Kidney (tissue), 14 donors: Measurements from ENCODE around the gene DYDC1. TPM values are rescaled to one million over a fixed set of nuclear protein-coding genes. Genes with fewer than 3 reads are reported as not detected.

Source experiments
- DNase-seq, 5 donors: peaks; one replicate each; pipeline ENCODE4 v3.0.0-alpha.2; 2013 to 2020
- FAIRE-seq: peaks from 2 replicates; lab custom pipeline; 2012; peaks lifted over from hg19 to GRCh38; lab: Jason Lieb, UNC
- H3K27ac ChIP-seq, 2 donors: one replicate each; pipeline ENCODE4 v1.7.0; 2013; ENCODE audit warnings: low read depth in 2 of 2, low read length in 2 of 2, inconsistent platforms in 1 of 2
- H3K27me3 ChIP-seq: one replicate; pipeline ENCODE4 v1.7.1; 2013; ENCODE audit warnings: low read length, inconsistent platforms; ENCODE audit not compliant: control insufficient read depth, insufficient read depth
- H3K36me3 ChIP-seq, 3 donors: one replicate each; pipeline versions ENCODE4 v1.7.0 to v1.7.1; 2013; ENCODE audit warnings: low read length in 3 of 3, control low read depth in 1 of 3, inconsistent platforms in 1 of 3; ENCODE audit not compliant: insufficient read depth in 3 of 3, control insufficient read depth in 2 of 3
- H3K4me1 ChIP-seq, 3 donors: one replicate each; pipeline versions ENCODE4 v1.7.0 to v1.7.1; 2013; ENCODE audit warnings: low read length in 3 of 3, inconsistent platforms in 1 of 3, low read depth in 1 of 3; ENCODE audit not compliant: control insufficient read depth in 2 of 3, insufficient read depth in 2 of 3
- H3K4me3 ChIP-seq, 3 donors: one replicate each; pipeline versions ENCODE4 v1.7.0 to v1.8.1; 2013; ENCODE audit warnings: low read length in 3 of 3, control low read depth in 1 of 3, inconsistent platforms in 1 of 3
- H3K9ac ChIP-seq, 3 donors: one replicate each; pipeline versions ENCODE4 v1.7.0 to v1.7.1; 2013; ENCODE audit warnings: low read length in 3 of 3, control low read depth in 1 of 3, inconsistent platforms in 1 of 3
- H3K9me3 ChIP-seq, 3 donors: one replicate each; pipeline versions ENCODE4 v1.7.0 to v1.7.1; 2013; ENCODE audit warnings: low read length in 3 of 3, control low read depth in 1 of 3, inconsistent platforms in 1 of 3; ENCODE audit not compliant: control insufficient read depth in 2 of 3, insufficient read depth in 1 of 3
- intact Hi-C: fragments of 100-400 bp; cut with DNase I; formaldehyde crosslinking; loops from one replicate; pipeline ENCODE4 v1.11.1; 2022
- polyA plus RNA-seq: library from polyadenylated mRNA; stranded (reverse); fragments of 350-450 nt; fragmentation: Illumina TruSeq; extraction: RNeasy Lipid Tissue Mini Kit (QIAGEN cat#74804); gene quantifications from one replicate; pipeline ENCODE4 v1.2.3, GENCODE V29; 2014; ENCODE audit warnings: low read depth, low replicate concordance; ENCODE audit not compliant: insufficient read depth
- total RNA-seq: library from RNA; stranded (reverse); fragmentation: NEBNext Ultra II Directional; extraction: Animal tissue kit (Norgen Biotek cat#: 25700); gene quantifications from one replicate; pipeline ENCODE4 v1.2.1, GENCODE V29; 2021
- TF ChIP-seq, protein P1 (sequence below): IDR thresholded peaks from 3 replicates; pipeline ENCODE4 v1.5.1; 2012; ENCODE audit warnings: mild to moderate bottlenecking, moderate library complexity, borderline replicate concordance; ENCODE audit not compliant: insufficient read depth; ENCODE audit errors: extremely low read depth
- donor health status: control.
- donor health status: control.
- donor health status: control.
- donor health status: control.
- donor health status: control.
- donor health status: DM: yes; HTN: yes; CAD: no.
- donor health status: Normal renal cell carcinoma (clear cell type).

Gene DYDC1
- total and polyA plus RNA-seq, 2 donors from 2014 or later = not detected

- DNase-seq = no peak
- H3K9ac ChIP-seq = no peak overlapping the region
- TF ChIP-seq, protein P1, sequence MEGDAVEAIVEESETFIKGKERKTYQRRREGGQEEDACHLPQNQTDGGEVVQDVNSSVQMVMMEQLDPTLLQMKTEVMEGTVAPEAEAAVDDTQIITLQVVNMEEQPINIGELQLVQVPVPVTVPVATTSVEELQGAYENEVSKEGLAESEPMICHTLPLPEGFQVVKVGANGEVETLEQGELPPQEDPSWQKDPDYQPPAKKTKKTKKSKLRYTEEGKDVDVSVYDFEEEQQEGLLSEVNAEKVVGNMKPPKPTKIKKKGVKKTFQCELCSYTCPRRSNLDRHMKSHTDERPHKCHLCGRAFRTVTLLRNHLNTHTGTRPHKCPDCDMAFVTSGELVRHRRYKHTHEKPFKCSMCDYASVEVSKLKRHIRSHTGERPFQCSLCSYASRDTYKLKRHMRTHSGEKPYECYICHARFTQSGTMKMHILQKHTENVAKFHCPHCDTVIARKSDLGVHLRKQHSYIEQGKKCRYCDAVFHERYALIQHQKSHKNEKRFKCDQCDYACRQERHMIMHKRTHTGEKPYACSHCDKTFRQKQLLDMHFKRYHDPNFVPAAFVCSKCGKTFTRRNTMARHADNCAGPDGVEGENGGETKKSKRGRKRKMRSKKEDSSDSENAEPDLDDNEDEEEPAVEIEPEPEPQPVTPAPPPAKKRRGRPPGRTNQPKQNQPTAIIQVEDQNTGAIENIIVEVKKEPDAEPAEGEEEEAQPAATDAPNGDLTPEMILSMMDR = no peak
- no peak overlapping the region for H3K27ac ChIP-seq
- H3K36me3 ChIP-seq = no peaks in the 10 kb centered on the region
- H3K9me3 ChIP-seq = no peaks in the 10 kb centered on the region
- H3K4me3 ChIP-seq = no peak overlapping the region
- intact Hi-C loops = no loop called here
- no peak for FAIRE-seq
- no peaks in the 10 kb centered on the region for H3K27me3 ChIP-seq
- peaks cover 0 to 4% (median 0%) of the 10 kb centered on the region in 3 donors for H3K4me1 ChIP-seq
Observed at GRCh38 chr10:80357851-80358125, 1.2 kb upstream of the DYDC1 start.

DNA sequence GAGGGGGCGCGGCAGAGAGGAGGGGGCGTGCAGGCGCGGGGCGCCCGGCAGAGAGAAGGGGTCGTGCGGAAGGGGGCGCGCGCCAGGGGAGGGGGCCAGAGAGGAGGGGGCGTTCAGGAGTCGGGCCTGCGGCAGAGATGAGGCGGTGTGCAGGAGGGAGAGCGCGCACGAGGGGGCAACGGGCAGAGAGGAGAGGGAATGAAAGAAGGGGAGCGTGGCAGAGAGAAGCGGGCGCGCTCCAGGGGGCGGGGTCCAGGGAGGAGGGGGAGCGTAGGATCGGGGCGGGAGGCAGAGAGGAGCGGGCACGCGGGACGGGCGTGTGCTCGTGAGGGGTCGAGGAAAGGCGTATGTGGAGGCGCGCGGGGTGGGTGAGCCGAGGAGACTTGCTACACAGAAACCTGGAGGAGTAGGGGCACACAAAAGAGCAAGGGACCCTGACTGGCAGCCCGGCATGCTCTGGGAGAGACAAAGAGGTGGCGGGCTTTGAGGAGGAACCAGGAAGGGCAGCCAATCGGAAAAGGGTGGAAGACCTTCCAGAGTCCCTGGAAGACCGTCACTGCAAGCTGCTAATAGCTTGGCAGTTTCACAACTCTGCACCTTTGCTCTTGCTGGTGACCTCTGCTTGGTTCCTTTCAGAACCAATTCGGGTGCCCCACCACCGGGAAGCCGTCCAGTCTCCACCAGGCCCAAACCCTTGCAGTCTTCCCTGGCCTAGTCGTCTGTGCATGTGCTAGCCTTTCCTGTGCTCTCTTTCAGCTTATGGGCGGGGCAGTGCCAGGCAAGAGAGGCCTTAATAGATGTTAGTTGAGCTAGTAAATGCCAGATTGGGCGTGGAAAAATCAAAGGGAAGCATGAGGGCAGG, 665 bp upstream of the DYDC1 start:
- no peak overlapping the region for H3K9ac ChIP-seq
- no peak overlapping the region for H3K27ac ChIP-seq
- peaks cover 0 to 4% (median 0%) of the 10 kb centered on the region in 3 donors for H3K4me1 ChIP-seq
- TF ChIP-seq, protein P1 = no peak
- no peaks in the 10 kb centered on the region for H3K36me3 ChIP-seq
- peak overlapping the region; percentile 24 to 50 (median 35) for H3K4me3 ChIP-seq
- H3K9me3 ChIP-seq = no peaks in the 10 kb centered on the region
- no peaks in the 10 kb centered on the region for H3K27me3 ChIP-seq
- FAIRE-seq (no peak), DNase-seq (peak in 4 of 5 donors; percentile 81 to 89 (median 86))
- intact Hi-C loops = no loop called here

GRCh38 chr10:80351220-80351619, 5.3 kb downstream of the DYDC1 start:
- FAIRE-seq (no peak), DNase-seq (no peak)
- H3K27me3 ChIP-seq = no peaks in the 10 kb centered on the region
- TF ChIP-seq, protein P1 = no peak
- H3K9ac ChIP-seq = no peak overlapping the region
- H3K36me3 ChIP-seq = no peaks in the 10 kb centered on the region
- H3K27ac ChIP-seq = no peak overlapping the region
- no peaks in the 10 kb centered on the region for H3K9me3 ChIP-seq
- intact Hi-C loops = no loop called here
- no peaks in the 10 kb centered on the region for H3K4me1 ChIP-seq
- H3K4me3 ChIP-seq = no peak overlapping the region
